CD4-positive, alpha-beta T cell (primary cell): Measurements from ENCODE around the gene PRAC2. TPM values are rescaled to one million over a fixed set of nuclear protein-coding genes. Genes with fewer than 3 reads are reported as not detected.

ENCODE experiments used
- ATAC-seq: fragments of 200-7000 bp; cut with Tn5 transposase; one replicate; pipeline ENCODE4 v1.10.0; 2022; ENCODE audit warnings: mild to moderate bottlenecking; ENCODE audit not compliant: poor library complexity
- CTCF ChIA-PET: fragments of 350-600 bp; sonication (Branson Sonifier 250); formaldehyde crosslinking; loops from one replicate; lab custom pipeline; 2021; ENCODE audit warnings: antibody characterized with exemption, inconsistent platforms; lab: Charles Lee
- POLR2A ChIA-PET: fragments of 350-600 bp; sonication (Branson Sonifier 250); formaldehyde crosslinking; loops from one replicate; lab custom pipeline; 2021; ENCODE audit warnings: antibody characterized with exemption, inconsistent platforms; lab: Charles Lee
- DNase-seq, 14 experiments: peaks; one replicate each; pipeline ENCODE4 v3.0.0-alpha.2; 2013 to 2020; ENCODE audit warnings: mixed read lengths in 2 of 14
- H3K27ac ChIP-seq, 2 donors: one replicate each; pipeline versions ENCODE4 v1.5.1 to v1.7.0; 2013; ENCODE audit warnings: low read length in 2 of 2, low read depth in 1 of 2, mild to moderate bottlenecking in 1 of 2
- H3K27me3 ChIP-seq, 2 experiments: 1 replicate in 1 of 2; 2 replicates in 1 of 2; pipeline versions ENCODE4 v1.6.1 to v1.7.0; 2013; ENCODE audit warnings: low read length in 2 of 2, control low read depth in 1 of 2, mild to moderate bottlenecking in 1 of 2, moderate library complexity in 1 of 2; ENCODE audit not compliant: insufficient read depth in 2 of 2, control insufficient read depth in 1 of 2
- H3K36me3 ChIP-seq: one replicate; pipeline ENCODE4 v1.6.1; 2013; ENCODE audit warnings: low read length, control low read depth; ENCODE audit not compliant: insufficient read depth
- H3K4me1 ChIP-seq: one replicate; pipeline ENCODE4 v1.6.1; 2013; ENCODE audit warnings: low read length, control low read depth; ENCODE audit not compliant: insufficient read depth
- H3K4me3 ChIP-seq: one replicate; pipeline ENCODE4 v1.5.1; 2013; ENCODE audit warnings: mild to moderate bottlenecking, low read length, moderate library complexity
- H3K9me3 ChIP-seq, 2 experiments: 1 replicate in 1 of 2; 2 replicates in 1 of 2; pipeline versions ENCODE4 v1.6.1 to v1.7.0; 2013; ENCODE audit warnings: low read length in 2 of 2, mild to moderate bottlenecking in 2 of 2, control low read depth in 1 of 2, moderate library complexity in 1 of 2; ENCODE audit not compliant: control insufficient read depth in 1 of 2, insufficient read depth in 1 of 2
- H3K27ac Mint-ChIP-seq: one replicate; pipeline ENCODE4 v1.8.0; 2020; ENCODE audit warnings: mixed read lengths
- H3K27me3 Mint-ChIP-seq: one replicate; pipeline ENCODE4 v1.8.0; 2021; ENCODE audit warnings: mixed read lengths
- H3K36me3 Mint-ChIP-seq: one replicate; pipeline ENCODE4 v1.8.0; 2021; ENCODE audit warnings: low read depth, mixed read lengths
- H3K4me1 Mint-ChIP-seq: one replicate; pipeline ENCODE4 v1.8.0; 2021; ENCODE audit warnings: low read depth, mixed read lengths
- H3K4me3 Mint-ChIP-seq: one replicate; pipeline ENCODE4 v1.8.0; 2020; ENCODE audit warnings: mild to moderate bottlenecking, mixed read lengths
- H3K9me3 Mint-ChIP-seq: one replicate; pipeline ENCODE4 v1.8.0; 2020; ENCODE audit warnings: mixed read lengths
- intact Hi-C, 2 experiments: fragments of 100-400 bp; cut with DNase I in 1 of 2; cut with micrococcal nuclease in 1 of 2; formaldehyde crosslinking; loops; one replicate each; pipeline versions ENCODE4 v1.15.1 to v1.9.0; 2023 to 2025; cut with DNase I, micrococcal nuclease
- polyA plus RNA-seq, 2 donors: library from polyadenylated mRNA; unstranded; fragments of 120-200 nt; gene quantifications; one replicate each; pipeline ENCODE4 v1.2.1, GENCODE V29; 2013
- total RNA-seq, 174 experiments: library from RNA in 2 of 174; stranded (reverse) in 2 of 174; gene quantifications; one replicate each; pipeline ENCODE4 v1.2.3 and lab custom pipeline; 2021 to 2026
- TF ChIP-seq, protein P1 (sequence below): fragments of 200-600 bp; IDR thresholded peaks from one replicate; pipeline ENCODE4 v1.8.0; 2022; ENCODE audit warnings: antibody characterized with exemption, mild to moderate bottlenecking

The PRAC2 gene
- total RNA-seq (not detected), total RNA-seq (lab: John Stamatoyannopoulos, UW) (0 to 0.09 (median 0) reads per million in 172 experiments)
- not detected for polyA plus RNA-seq (2013, experiment 1 of 2)
- polyA plus RNA-seq (2013, experiment 2 of 2) = not detected

DNA sequence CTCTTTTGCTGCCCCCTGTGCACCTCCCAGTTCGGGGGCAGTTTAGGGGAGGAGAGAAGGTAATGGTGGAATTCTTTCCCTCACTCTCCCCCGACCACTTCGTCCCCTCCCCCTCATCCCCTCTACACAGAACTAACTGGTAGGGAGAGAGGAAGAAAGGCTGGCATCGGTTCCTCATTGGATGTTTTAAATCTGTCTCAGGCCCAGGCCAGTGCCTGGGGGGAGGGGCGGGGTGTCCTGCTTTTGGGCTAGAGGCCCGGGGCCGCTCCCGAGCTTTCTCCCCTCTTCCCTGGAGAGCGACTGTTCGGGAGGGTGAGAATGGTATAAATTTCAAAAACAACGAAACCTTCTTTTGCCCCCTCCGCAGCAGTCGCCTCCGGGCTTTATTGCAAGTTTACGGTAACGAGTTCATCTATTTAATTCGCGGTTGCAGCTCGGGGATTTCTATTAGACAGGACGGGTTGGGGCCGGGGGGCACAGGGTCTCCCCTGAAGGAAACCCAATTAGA lies at the start of gene PRAC2:
Gene PRAC2, plus strand, starts transcription at position 271 of the 508 bp plus-strand sequence. CDS start 1,226 bp downstream, outside the sequence.
- Mint-ChIP-seq H3K9me3 (no peaks in the 10 kb centered on the region), H3K36me3 (no peaks in the 10 kb centered on the region), H3K27me3 (peaks cover 100% of the 10 kb centered on the region), H3K4me1 (peaks cover 55% of the 10 kb centered on the region), H3K27ac (no peak within 1 kb of the TSS), H3K4me3 (peak within 1 kb of the TSS; percentile 5)
- Histone ChIP-seq H3K27me3 (peaks cover 99 to 100% of the 10 kb centered on the region in 2 experiments), H3K36me3 (no peaks in the 10 kb centered on the region), H3K27ac (no peak within 1 kb of the TSS), H3K9me3 (peaks cover 0 to 72% of the 10 kb centered on the region in 2 experiments), H3K4me1 (peaks cover 69% of the 10 kb centered on the region), H3K4me3 (peak within 1 kb of the TSS; percentile 8)
- CTCF ChIA-PET = interaction anchor here (0.9 to 1.1 kb wide), 2 partner anchors 8 to 679 kb away, joined by 3 read pairs; no protein-coding TSS in a partner anchor
- POLR2A ChIA-PET = interaction anchor here (0.6 to 1.1 kb wide), 2 partner anchors 10 to 18 kb away, joined by 3 to 4 read pairs; no protein-coding TSS in a partner anchor
- DNase-seq = no peak
- intact Hi-C loops = loop anchor here in 1 of 2 experiments (5.0 kb wide), 1 partner anchor 274 kb away; the partner anchor contains the start of gene IGF2BP1
- TF ChIP-seq, protein P1, sequence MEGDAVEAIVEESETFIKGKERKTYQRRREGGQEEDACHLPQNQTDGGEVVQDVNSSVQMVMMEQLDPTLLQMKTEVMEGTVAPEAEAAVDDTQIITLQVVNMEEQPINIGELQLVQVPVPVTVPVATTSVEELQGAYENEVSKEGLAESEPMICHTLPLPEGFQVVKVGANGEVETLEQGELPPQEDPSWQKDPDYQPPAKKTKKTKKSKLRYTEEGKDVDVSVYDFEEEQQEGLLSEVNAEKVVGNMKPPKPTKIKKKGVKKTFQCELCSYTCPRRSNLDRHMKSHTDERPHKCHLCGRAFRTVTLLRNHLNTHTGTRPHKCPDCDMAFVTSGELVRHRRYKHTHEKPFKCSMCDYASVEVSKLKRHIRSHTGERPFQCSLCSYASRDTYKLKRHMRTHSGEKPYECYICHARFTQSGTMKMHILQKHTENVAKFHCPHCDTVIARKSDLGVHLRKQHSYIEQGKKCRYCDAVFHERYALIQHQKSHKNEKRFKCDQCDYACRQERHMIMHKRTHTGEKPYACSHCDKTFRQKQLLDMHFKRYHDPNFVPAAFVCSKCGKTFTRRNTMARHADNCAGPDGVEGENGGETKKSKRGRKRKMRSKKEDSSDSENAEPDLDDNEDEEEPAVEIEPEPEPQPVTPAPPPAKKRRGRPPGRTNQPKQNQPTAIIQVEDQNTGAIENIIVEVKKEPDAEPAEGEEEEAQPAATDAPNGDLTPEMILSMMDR = no peak
- ATAC-seq = no peak

DNA sequence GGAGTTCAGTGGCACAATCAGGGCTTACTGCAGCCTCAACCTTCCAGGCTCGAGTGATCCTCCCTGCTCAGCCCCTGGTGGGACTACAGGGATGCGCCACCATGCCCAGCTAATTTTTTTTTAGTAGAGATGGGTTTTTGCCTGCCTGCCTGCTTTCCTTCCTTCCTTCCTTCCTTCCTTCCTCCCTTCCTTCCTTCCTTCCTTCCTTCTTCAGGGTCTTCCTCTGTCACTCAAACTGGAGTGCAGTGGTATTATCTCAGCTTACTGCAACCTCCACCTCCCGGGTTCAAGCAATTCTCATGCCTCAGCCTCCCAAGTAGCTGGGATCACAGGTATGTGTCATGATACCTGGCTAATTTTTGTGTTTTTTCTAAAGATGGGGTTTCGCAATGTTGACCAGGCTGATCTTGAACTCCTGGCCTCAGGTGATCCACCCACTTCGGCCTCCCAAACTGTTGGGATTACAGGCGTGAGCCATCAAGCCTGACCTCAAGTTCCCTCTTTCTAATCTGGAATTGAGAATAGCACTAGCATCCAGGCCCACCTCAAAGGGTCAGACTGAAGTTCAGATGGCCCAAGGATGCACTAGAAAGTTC lies 45.9 kb upstream of the PRAC2 start:
- Mint-ChIP-seq H3K4me1 (no peaks in the 10 kb centered on the region), H3K27me3 (peaks cover 75% of the 10 kb centered on the region), H3K9me3 (no peaks in the 10 kb centered on the region), H3K36me3 (no peaks in the 10 kb centered on the region), H3K4me3 (no peak overlapping the region), H3K27ac (no peak overlapping the region)
- peaks cover 15 to 18% of the 10 kb centered on the region in 2 experiments for H3K27me3 ChIP-seq
- H3K9me3 ChIP-seq = no peaks in the 10 kb centered on the region
- intact Hi-C loops = loop anchor here (5.0 to 10.0 kb wide), 2 partner anchors 355 to 618 kb away; no protein-coding TSS in a partner anchor
- H3K27ac ChIP-seq = no peak overlapping the region
- peaks cover 8% of the 10 kb centered on the region for H3K4me1 ChIP-seq
- ChIA-PET POLR2A (no interaction called here), CTCF (interaction anchor here (1.8 kb wide), 1 partner anchor 69 kb away, joined by 6 read pairs; no protein-coding TSS in a partner anchor)
- no peak for ATAC-seq
- TF ChIP-seq, protein P1 = no peak
- no peak for DNase-seq
- H3K4me3 ChIP-seq = no peak overlapping the region
- no peaks in the 10 kb centered on the region for H3K36me3 ChIP-seq

DNA sequence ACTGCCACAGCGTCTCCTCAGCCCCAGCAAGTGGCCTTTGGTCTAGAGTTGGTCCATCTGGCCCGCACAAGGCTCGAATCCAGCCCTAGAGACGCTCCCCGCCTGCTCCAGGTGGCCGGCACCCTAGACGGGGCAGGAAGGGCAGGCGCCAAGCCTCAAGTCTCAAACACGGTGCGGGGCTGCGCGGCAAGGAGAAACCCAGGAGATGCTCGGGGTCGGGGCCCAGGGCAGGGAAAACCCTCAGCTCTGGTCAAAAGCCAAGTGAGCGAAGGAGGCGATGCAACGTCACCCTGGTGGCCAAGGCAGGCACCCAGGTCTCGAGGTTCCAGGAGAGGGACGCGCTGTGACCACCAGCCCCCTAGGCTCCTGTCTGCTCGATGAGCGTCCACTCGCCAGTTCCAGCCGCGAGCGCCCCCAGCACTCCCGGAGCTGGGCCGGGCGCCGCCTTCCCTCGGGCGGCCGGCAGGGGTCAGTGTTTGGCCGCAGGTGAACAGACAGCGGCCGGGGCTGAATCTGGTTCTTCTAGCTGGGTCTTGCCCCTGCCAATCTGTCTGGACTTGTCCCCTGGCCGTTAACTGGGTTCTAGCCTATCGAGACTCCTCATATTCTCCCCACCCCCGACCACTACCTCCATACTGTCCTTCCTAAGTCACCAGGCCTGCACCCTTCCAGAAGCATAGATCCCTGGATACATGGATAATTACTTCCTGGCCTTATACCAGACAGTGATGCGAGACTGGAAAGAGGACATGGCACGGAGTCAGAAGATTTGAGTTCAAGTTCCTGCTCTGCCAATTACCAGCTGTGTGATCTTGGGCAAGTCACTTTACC lies 44.6 kb upstream of the PRAC2 start:
- CTCF ChIA-PET = interaction anchor here (0.5 to 3.4 kb wide), 31 partner anchors 9 to 357 kb away, joined by 3 to 23 read pairs (median 6); partner anchors contain the start of gene HOXB13
- H3K4me3 Mint-ChIP-seq = no peak overlapping the region

More for the DNA sequence above, 44.6 kb upstream of the PRAC2 start:
- H3K4me1 Mint-ChIP-seq = no peaks in the 10 kb centered on the region
- TF ChIP-seq, protein P1 = peak; percentile 98
- H3K4me3 ChIP-seq = no peak overlapping the region
- H3K36me3 ChIP-seq = no peaks in the 10 kb centered on the region
- ATAC-seq (peak; percentile 94), DNase-seq (peak; percentile 39 to 82 (median 64))
- peaks cover 8% of the 10 kb centered on the region for H3K4me1 ChIP-seq
- H3K27ac Mint-ChIP-seq = no peak overlapping the region
- no peaks in the 10 kb centered on the region for H3K36me3 Mint-ChIP-seq
- H3K9me3 ChIP-seq = no peaks in the 10 kb centered on the region
- H3K27me3 Mint-ChIP-seq = peaks cover 81% of the 10 kb centered on the region
- no peak overlapping the region for H3K27ac ChIP-seq
- intact Hi-C loops = loop anchor here (1.0 to 10.0 kb wide), 5 partner anchors 200 to 616 kb away; no protein-coding TSS in a partner anchor
- no peaks in the 10 kb centered on the region for H3K9me3 Mint-ChIP-seq
- POLR2A ChIA-PET = interaction anchor here (1.2 to 1.3 kb wide), 3 partner anchors 39 to 206 kb away, joined by 3 to 8 read pairs (median 4); no protein-coding TSS in a partner anchor
- H3K27me3 ChIP-seq = peaks cover 12 to 18% of the 10 kb centered on the region in 2 experiments
